ENCODE data around the gene PTBP2. TPM values are rescaled to one million over a fixed set of nuclear protein-coding genes. Genes with fewer than 3 reads are reported as not detected.
"Not testable (repeated sequence)": the region's sequence is repeated elsewhere in the genome, so short reads cannot be mapped to it uniquely, and the experiment has no call there.

The PTBP2 gene
- total RNA-seq, 1 donor from 2014 or later, result 26.1 TPM

GRCh38 chr1:96782856-96783255, 61.3 kb downstream of the PTBP2 start:
- no peak overlapping the region for H3K4me3 Mint-ChIP-seq (ENCODE audit: unreplicated experiment)
- no peaks in the 10 kb centered on the region for H3K9me3 Mint-ChIP-seq (ENCODE audit: unreplicated experiment)
- H3K4me1 Mint-ChIP-seq (ENCODE audit: unreplicated experiment), result no peaks in the 10 kb centered on the region
- H3K27me3 Mint-ChIP-seq (ENCODE audit: unreplicated experiment), result no peaks in the 10 kb centered on the region
- H3K27ac Mint-ChIP-seq (ENCODE audit: unreplicated experiment), result no peak overlapping the region
- H3K36me3 Mint-ChIP-seq (ENCODE audit: unreplicated experiment), result peaks cover 43% of the 10 kb centered on the region
- no peak for DNase-seq (ENCODE audit: extremely low spot score, unreplicated experiment)
- TF ChIP-seq CTCF (IDR thresholded peaks at IDR 0.05), result no peak

DNA sequence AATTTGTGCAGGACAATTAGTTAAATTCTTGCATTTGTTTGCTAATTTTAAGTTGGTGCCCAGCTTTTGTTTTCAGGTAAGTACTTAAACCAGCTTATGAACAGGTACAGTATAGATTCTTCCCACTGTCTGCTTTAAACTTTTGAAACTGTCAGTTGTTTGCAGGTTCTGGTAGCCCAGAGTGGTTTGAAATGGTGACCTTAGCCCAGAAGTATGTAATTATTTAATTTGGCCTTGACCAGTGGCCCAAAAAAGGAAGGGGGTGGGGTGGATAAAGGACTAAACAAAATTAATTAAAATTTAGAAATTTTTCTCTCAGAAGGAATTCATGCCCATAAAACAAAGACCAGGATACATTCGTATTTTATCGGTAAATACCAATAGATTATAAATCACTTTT, 69.0 kb downstream of the PTBP2 start:
- TF ChIP-seq CTCF (IDR thresholded peaks at IDR 0.05), result no peak
- Mint-ChIP-seq H3K4me1 (ENCODE audit: unreplicated experiment) (peaks cover 3% of the 10 kb centered on the region), H3K27me3 (ENCODE audit: unreplicated experiment) (no peaks in the 10 kb centered on the region), H3K27ac (ENCODE audit: unreplicated experiment) (no peak overlapping the region), H3K36me3 (ENCODE audit: unreplicated experiment) (peaks cover 40% of the 10 kb centered on the region), H3K4me3 (ENCODE audit: unreplicated experiment) (no peak overlapping the region), H3K9me3 (ENCODE audit: unreplicated experiment) (no peaks in the 10 kb centered on the region)
- DNase-seq (ENCODE audit: extremely low spot score, unreplicated experiment), result no peak

GRCh38 chr1:96792220-96792619, 70.6 kb downstream of the PTBP2 start:
- Mint-ChIP-seq H3K36me3 (ENCODE audit: unreplicated experiment) (peaks cover 41% of the 10 kb centered on the region), H3K27ac (ENCODE audit: unreplicated experiment) (no peak overlapping the region), H3K9me3 (ENCODE audit: unreplicated experiment) (no peaks in the 10 kb centered on the region), H3K4me3 (ENCODE audit: unreplicated experiment) (no peak overlapping the region), H3K4me1 (ENCODE audit: unreplicated experiment) (peaks cover 3% of the 10 kb centered on the region), H3K27me3 (ENCODE audit: unreplicated experiment) (no peaks in the 10 kb centered on the region)
- no peak for DNase-seq (ENCODE audit: extremely low spot score, unreplicated experiment)
- TF ChIP-seq CTCF (IDR thresholded peaks at IDR 0.05), result no peak

- H3K4me3 Mint-ChIP-seq (ENCODE audit: unreplicated experiment); H3K27me3 Mint-ChIP-seq (ENCODE audit: unreplicated experiment); H3K27ac Mint-ChIP-seq (ENCODE audit: unreplicated experiment); DNase-seq (ENCODE audit: extremely low spot score, unreplicated experiment): not testable (repeated sequence)
- Mint-ChIP-seq H3K4me1 (ENCODE audit: unreplicated experiment) (peaks cover 40% of the 10 kb centered on the region), H3K9me3 (ENCODE audit: unreplicated experiment) (peaks cover 16% of the 10 kb centered on the region), H3K36me3 (ENCODE audit: unreplicated experiment) (peaks cover 36% of the 10 kb centered on the region)
Measured at GRCh38 chr1:96801696-96802095, 80.1 kb downstream of the PTBP2 start.

GRCh38 chr1:96804648-96805047, 83.1 kb downstream of the PTBP2 start:
- Mint-ChIP-seq H3K27ac (ENCODE audit: unreplicated experiment) (no peak overlapping the region), H3K4me3 (ENCODE audit: unreplicated experiment) (no peak overlapping the region), H3K36me3 (ENCODE audit: unreplicated experiment) (peaks cover 40% of the 10 kb centered on the region), H3K4me1 (ENCODE audit: unreplicated experiment) (peaks cover 54% of the 10 kb centered on the region), H3K9me3 (ENCODE audit: unreplicated experiment) (peaks cover 16% of the 10 kb centered on the region), H3K27me3 (ENCODE audit: unreplicated experiment) (no peaks in the 10 kb centered on the region)
- DNase-seq (ENCODE audit: extremely low spot score, unreplicated experiment), result no peak
- no peak for TF ChIP-seq CTCF (IDR thresholded peaks at IDR 0.05)

- H3K9me3 Mint-ChIP-seq (ENCODE audit: unreplicated experiment), result peaks cover 18% of the 10 kb centered on the region
- DNase-seq (ENCODE audit: extremely low spot score, unreplicated experiment), result no peak
- no peak overlapping the region for H3K27ac Mint-ChIP-seq (ENCODE audit: unreplicated experiment)
- peaks cover 53% of the 10 kb centered on the region for H3K36me3 Mint-ChIP-seq (ENCODE audit: unreplicated experiment)
- peaks cover 45% of the 10 kb centered on the region for H3K4me1 Mint-ChIP-seq (ENCODE audit: unreplicated experiment)
- TF ChIP-seq CTCF (IDR thresholded peaks at IDR 0.05), result no peak
- no peaks in the 10 kb centered on the region for H3K27me3 Mint-ChIP-seq (ENCODE audit: unreplicated experiment)
- no peak overlapping the region for H3K4me3 Mint-ChIP-seq (ENCODE audit: unreplicated experiment)
Measured at GRCh38 chr1:96808191-96808590, 86.6 kb downstream of the PTBP2 start.
